HEK293 (cell line): ENCODE results near the gene KIF20A.
A peak's percentile ranks its signal among the peaks of the same experiment; 100 is the strongest.

Experiments used
- AEBP2 ChIP-seq: fragments of 450-650 bp; formaldehyde crosslinking; IDR thresholded peaks from 2 replicates; pipeline ENCODE4 v1.5.1; 2016; ENCODE audit warnings: missing biosample characterization, missing genetic modification characterization, borderline replicate concordance
- HIC1 ChIP-seq: fragments of 450-650 bp; formaldehyde crosslinking; IDR thresholded peaks from 2 replicates; pipeline ENCODE4 v1.5.1; 2016; ENCODE audit warnings: missing biosample characterization, missing genetic modification characterization
- HOXA7 ChIP-seq: sonication (generic); formaldehyde crosslinking; IDR thresholded peaks from 2 replicates; pipeline ENCODE4 v1.8.1; 2022; ENCODE audit warnings: missing genetic modification reagents, borderline replicate concordance
- KLF16 ChIP-seq: fragments of 450-650 bp; formaldehyde crosslinking; IDR thresholded peaks from 2 replicates; pipeline ENCODE4 v1.5.1; 2017; ENCODE audit warnings: missing biosample characterization, missing genetic modification characterization
- KLF9 ChIP-seq: fragments of 450-650 bp; formaldehyde crosslinking; IDR thresholded peaks from 2 replicates; pipeline ENCODE4 v1.5.1; 2016; ENCODE audit warnings: missing biosample characterization, missing genetic modification characterization, low read depth
- OSR2 ChIP-seq: fragments of 450-650 bp; formaldehyde crosslinking; IDR thresholded peaks from 2 replicates; pipeline ENCODE4 v1.5.1; 2016; ENCODE audit warnings: missing biosample characterization, missing genetic modification characterization
- ZNF133 ChIP-seq: fragments of 450-650 bp; formaldehyde crosslinking; IDR thresholded peaks from 2 replicates; pipeline ENCODE4 v1.5.1; 2016; ENCODE audit warnings: missing biosample characterization, missing genetic modification characterization
- ZNF138 ChIP-seq: fragments of 450-650 bp; formaldehyde crosslinking; IDR thresholded peaks from 2 replicates; pipeline ENCODE4 v1.5.1; 2016; ENCODE audit warnings: missing biosample characterization, missing genetic modification characterization, borderline replicate concordance
- ZNF157 ChIP-seq: fragments of 450-650 bp; formaldehyde crosslinking; IDR thresholded peaks from 2 replicates; pipeline ENCODE4 v1.5.1; 2016; ENCODE audit warnings: missing biosample characterization, missing genetic modification characterization
- ZNF266 ChIP-seq: fragments of 450-650 bp; formaldehyde crosslinking; IDR thresholded peaks from 2 replicates; pipeline ENCODE4 v1.5.1; 2016; ENCODE audit warnings: missing biosample characterization, missing genetic modification characterization, low read depth
- ZNF335 ChIP-seq: fragments of 450-650 bp; formaldehyde crosslinking; conservative IDR thresholded peaks from 2 replicates; pipeline ENCODE4 v1.5.1; 2016; ENCODE audit warnings: missing biosample characterization, missing genetic modification characterization
- ZNF37A ChIP-seq: fragments of 450-650 bp; IDR thresholded peaks from 2 replicates; pipeline ENCODE4 v1.5.1; 2018; ENCODE audit warnings: missing biosample characterization, missing genetic modification characterization
- ZNF488 ChIP-seq: fragments of 450-650 bp; formaldehyde crosslinking; IDR thresholded peaks from 2 replicates; pipeline ENCODE4 v1.5.1; 2016; ENCODE audit warnings: missing biosample characterization, missing genetic modification characterization
- ZNF501 ChIP-seq: fragments of 450-650 bp; formaldehyde crosslinking; IDR thresholded peaks from 2 replicates; pipeline ENCODE4 v1.5.1; 2016; ENCODE audit warnings: missing biosample characterization, missing genetic modification characterization
- ZNF510 ChIP-seq: fragments of 450-650 bp; formaldehyde crosslinking; IDR thresholded peaks from 2 replicates; pipeline ENCODE4 v1.5.1; 2018; ENCODE audit warnings: mild to moderate bottlenecking, missing genetic modification characterization, missing biosample characterization; ENCODE audit not compliant: insufficient replicate concordance
- ZNF768 ChIP-seq: fragments of 450-650 bp; formaldehyde crosslinking; IDR thresholded peaks from 2 replicates; pipeline ENCODE4 v1.5.1; 2018; ENCODE audit warnings: missing biosample characterization, mild to moderate bottlenecking, missing genetic modification characterization
- ZNF777 ChIP-seq: fragments of 450-650 bp; formaldehyde crosslinking; IDR thresholded peaks from 2 replicates; pipeline ENCODE4 v1.5.1; 2017; ENCODE audit warnings: missing biosample characterization, missing genetic modification characterization, borderline replicate concordance
- ZNF785 ChIP-seq: fragments of 450-650 bp; formaldehyde crosslinking; IDR thresholded peaks from 2 replicates; pipeline ENCODE4 v1.5.1; 2016; ENCODE audit warnings: missing biosample characterization, missing genetic modification characterization
- ZSCAN23 ChIP-seq: fragments of 450-650 bp; formaldehyde crosslinking; IDR thresholded peaks from 2 replicates; pipeline ENCODE4 v1.5.1; 2016; ENCODE audit warnings: missing biosample characterization, missing genetic modification characterization
- ZXDB ChIP-seq: fragments of 450-650 bp; formaldehyde crosslinking; IDR thresholded peaks from 2 replicates; pipeline ENCODE4 v1.5.1; 2016; ENCODE audit warnings: missing biosample characterization, missing genetic modification characterization
- TF ChIP-seq, protein P1 (sequence below): fragments of 450-650 bp; formaldehyde crosslinking; IDR thresholded peaks from 2 replicates; pipeline ENCODE4 v1.5.1; 2016; ENCODE audit warnings: missing biosample characterization, missing genetic modification characterization, borderline replicate concordance
- TF ChIP-seq, protein P2 (sequence below): fragments of 450-650 bp; formaldehyde crosslinking; IDR thresholded peaks from 2 replicates; pipeline ENCODE4 v1.5.1; 2016; ENCODE audit warnings: missing biosample characterization, missing genetic modification characterization
- TF ChIP-seq, protein P3 (sequence below): fragments of 450-650 bp; formaldehyde crosslinking; IDR thresholded peaks from 2 replicates; pipeline ENCODE4 v1.5.1; 2016; ENCODE audit warnings: missing biosample characterization, missing genetic modification characterization

KIF20A gene

DNA sequence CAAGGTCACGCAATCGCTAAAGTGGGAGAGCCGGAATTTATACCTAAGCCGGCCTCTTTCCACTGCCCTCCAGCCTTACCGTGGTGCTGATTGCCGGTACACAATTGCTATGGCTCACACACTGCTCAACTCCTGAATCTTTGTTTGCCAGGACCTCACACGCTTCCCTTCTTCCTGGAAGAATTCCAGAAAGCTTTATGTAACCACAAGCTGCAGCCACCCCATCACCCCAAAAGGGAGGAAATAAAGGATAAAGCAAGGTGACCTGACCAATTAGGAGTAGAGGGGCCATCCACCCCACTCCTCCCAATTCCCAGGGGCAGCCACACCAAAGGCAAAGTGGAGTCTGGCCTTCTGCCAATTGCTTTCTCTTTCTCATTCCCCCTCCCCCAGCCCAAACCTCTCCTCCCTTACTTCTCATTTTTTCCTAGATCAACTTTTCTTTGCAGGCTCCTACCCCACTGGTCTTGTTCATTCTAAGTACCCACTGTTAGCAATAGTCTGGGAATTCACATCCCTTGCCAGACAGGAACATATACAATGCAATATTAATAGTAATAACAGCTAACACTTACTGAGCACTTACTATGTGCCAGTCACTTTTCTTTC, 52.2 kb downstream of the KIF20A start (continued):
- TF ChIP-seq, protein P1, sequence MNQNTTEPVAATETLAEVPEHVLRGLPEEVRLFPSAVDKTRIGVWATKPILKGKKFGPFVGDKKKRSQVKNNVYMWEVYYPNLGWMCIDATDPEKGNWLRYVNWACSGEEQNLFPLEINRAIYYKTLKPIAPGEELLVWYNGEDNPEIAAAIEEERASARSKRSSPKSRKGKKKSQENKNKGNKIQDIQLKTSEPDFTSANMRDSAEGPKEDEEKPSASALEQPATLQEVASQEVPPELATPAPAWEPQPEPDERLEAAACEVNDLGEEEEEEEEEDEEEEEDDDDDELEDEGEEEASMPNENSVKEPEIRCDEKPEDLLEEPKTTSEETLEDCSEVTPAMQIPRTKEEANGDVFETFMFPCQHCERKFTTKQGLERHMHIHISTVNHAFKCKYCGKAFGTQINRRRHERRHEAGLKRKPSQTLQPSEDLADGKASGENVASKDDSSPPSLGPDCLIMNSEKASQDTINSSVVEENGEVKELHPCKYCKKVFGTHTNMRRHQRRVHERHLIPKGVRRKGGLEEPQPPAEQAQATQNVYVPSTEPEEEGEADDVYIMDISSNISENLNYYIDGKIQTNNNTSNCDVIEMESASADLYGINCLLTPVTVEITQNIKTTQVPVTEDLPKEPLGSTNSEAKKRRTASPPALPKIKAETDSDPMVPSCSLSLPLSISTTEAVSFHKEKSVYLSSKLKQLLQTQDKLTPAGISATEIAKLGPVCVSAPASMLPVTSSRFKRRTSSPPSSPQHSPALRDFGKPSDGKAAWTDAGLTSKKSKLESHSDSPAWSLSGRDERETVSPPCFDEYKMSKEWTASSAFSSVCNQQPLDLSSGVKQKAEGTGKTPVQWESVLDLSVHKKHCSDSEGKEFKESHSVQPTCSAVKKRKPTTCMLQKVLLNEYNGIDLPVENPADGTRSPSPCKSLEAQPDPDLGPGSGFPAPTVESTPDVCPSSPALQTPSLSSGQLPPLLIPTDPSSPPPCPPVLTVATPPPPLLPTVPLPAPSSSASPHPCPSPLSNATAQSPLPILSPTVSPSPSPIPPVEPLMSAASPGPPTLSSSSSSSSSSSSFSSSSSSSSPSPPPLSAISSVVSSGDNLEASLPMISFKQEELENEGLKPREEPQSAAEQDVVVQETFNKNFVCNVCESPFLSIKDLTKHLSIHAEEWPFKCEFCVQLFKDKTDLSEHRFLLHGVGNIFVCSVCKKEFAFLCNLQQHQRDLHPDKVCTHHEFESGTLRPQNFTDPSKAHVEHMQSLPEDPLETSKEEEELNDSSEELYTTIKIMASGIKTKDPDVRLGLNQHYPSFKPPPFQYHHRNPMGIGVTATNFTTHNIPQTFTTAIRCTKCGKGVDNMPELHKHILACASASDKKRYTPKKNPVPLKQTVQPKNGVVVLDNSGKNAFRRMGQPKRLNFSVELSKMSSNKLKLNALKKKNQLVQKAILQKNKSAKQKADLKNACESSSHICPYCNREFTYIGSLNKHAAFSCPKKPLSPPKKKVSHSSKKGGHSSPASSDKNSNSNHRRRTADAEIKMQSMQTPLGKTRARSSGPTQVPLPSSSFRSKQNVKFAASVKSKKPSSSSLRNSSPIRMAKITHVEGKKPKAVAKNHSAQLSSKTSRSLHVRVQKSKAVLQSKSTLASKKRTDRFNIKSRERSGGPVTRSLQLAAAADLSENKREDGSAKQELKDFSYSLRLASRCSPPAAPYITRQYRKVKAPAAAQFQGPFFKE (tag by site-specific recombination), result no peak
- TF ChIP-seq ZNF768 (tag by site-specific recombination) (no peak), ZNF157 (no peak), ZNF785 (tag by site-specific recombination) (no peak), ZNF777 (tag by site-specific recombination) (no peak), KLF9 (tag by site-specific recombination) (no peak), ZNF133 (tag by site-specific recombination) (no peak), ZNF488 (no peak), OSR2 (peak; percentile 58), ZNF266 (no peak), ZNF37A (tag by site-specific recombination) (no peak), ZNF510 (tag by site-specific recombination) (no peak), HIC1 (tag by site-specific recombination) (no peak), KLF16 (tag by site-specific recombination) (peak; percentile 51; the same call in 1 of the 2 replicates), HOXA7 (CRISPR knock-in tag) (no peak), ZXDB (tag by site-specific recombination) (no peak), ZNF501 (0 out of 2 replicates have a peak, but pooled peaks have one; percentile 26), ZNF335 (tag by site-specific recombination) (peak; percentile 15; the same call in 1 of the 2 replicates), AEBP2 (tag by site-specific recombination) (no peak), ZNF138 (tag by site-specific recombination) (no peak), ZSCAN23 (no peak)
- TF ChIP-seq, protein P2, sequence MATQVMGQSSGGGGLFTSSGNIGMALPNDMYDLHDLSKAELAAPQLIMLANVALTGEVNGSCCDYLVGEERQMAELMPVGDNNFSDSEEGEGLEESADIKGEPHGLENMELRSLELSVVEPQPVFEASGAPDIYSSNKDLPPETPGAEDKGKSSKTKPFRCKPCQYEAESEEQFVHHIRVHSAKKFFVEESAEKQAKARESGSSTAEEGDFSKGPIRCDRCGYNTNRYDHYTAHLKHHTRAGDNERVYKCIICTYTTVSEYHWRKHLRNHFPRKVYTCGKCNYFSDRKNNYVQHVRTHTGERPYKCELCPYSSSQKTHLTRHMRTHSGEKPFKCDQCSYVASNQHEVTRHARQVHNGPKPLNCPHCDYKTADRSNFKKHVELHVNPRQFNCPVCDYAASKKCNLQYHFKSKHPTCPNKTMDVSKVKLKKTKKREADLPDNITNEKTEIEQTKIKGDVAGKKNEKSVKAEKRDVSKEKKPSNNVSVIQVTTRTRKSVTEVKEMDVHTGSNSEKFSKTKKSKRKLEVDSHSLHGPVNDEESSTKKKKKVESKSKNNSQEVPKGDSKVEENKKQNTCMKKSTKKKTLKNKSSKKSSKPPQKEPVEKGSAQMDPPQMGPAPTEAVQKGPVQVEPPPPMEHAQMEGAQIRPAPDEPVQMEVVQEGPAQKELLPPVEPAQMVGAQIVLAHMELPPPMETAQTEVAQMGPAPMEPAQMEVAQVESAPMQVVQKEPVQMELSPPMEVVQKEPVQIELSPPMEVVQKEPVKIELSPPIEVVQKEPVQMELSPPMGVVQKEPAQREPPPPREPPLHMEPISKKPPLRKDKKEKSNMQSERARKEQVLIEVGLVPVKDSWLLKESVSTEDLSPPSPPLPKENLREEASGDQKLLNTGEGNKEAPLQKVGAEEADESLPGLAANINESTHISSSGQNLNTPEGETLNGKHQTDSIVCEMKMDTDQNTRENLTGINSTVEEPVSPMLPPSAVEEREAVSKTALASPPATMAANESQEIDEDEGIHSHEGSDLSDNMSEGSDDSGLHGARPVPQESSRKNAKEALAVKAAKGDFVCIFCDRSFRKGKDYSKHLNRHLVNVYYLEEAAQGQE, result peak; percentile 71; the same call in 1 of the 2 replicates
- TF ChIP-seq, protein P3, sequence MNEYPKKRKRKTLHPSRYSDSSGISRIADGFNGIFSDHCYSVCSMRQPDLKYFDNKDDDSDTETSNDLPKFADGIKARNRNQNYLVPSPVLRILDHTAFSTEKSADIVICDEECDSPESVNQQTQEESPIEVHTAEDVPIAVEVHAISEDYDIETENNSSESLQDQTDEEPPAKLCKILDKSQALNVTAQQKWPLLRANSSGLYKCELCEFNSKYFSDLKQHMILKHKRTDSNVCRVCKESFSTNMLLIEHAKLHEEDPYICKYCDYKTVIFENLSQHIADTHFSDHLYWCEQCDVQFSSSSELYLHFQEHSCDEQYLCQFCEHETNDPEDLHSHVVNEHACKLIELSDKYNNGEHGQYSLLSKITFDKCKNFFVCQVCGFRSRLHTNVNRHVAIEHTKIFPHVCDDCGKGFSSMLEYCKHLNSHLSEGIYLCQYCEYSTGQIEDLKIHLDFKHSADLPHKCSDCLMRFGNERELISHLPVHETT, result no peak
